GM12872 (cell line): ENCODE results near the gene DRP2.
A peak's percentile ranks its signal among the peaks of the same experiment; 100 is the strongest.

ENCODE experiments used
- TF ChIP-seq, protein P1 (sequence below): IDR thresholded peaks from 3 replicates; pipeline ENCODE4 v1.5.1; 2011; ENCODE audit warnings: low read depth, mild to moderate bottlenecking, low read length, moderate library complexity; ENCODE audit not compliant: insufficient read depth

Gene DRP2

DNA sequence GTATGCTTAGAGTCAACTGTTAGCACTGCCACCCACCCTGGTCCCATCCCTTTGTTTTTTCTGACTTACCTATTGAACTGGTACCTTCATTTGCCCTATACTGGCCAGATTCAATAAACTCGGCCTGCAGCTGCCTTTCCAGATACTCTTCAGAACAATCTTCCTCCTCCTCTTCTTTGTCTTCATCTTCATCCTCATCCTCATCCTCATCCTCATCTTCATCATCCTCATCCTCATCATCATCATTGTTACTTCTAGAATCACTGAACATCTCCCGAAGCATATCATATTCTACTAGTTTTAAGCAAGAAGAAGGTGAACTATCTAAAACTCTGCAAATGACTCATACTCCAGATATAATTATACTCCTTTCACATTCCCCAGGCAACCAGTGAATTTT, 56.7 kb downstream of the DRP2 start:
- TF ChIP-seq, protein P1, sequence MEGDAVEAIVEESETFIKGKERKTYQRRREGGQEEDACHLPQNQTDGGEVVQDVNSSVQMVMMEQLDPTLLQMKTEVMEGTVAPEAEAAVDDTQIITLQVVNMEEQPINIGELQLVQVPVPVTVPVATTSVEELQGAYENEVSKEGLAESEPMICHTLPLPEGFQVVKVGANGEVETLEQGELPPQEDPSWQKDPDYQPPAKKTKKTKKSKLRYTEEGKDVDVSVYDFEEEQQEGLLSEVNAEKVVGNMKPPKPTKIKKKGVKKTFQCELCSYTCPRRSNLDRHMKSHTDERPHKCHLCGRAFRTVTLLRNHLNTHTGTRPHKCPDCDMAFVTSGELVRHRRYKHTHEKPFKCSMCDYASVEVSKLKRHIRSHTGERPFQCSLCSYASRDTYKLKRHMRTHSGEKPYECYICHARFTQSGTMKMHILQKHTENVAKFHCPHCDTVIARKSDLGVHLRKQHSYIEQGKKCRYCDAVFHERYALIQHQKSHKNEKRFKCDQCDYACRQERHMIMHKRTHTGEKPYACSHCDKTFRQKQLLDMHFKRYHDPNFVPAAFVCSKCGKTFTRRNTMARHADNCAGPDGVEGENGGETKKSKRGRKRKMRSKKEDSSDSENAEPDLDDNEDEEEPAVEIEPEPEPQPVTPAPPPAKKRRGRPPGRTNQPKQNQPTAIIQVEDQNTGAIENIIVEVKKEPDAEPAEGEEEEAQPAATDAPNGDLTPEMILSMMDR, result no peak

DNA sequence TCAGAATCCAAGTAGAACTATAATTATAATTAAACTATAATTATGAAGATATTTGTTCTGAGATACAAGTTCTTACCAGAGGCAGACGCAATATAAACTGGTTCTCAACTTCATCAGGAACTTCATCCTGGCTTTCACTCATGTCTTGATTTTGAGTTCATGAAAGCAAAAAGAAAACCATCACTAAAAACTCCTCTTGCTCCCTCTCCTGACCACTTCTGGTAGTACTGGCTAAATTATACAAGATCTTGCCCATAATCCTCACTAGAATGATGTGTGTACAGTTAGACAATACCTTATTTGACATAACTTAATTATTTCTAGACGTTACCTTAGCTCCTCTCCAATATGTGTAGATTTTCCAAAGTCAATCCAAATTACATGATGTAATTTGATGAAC, 67.8 kb downstream of the DRP2 start:
- TF ChIP-seq, protein P1, result peak; percentile 47; the same call in 2 of the 3 replicates

DNA sequence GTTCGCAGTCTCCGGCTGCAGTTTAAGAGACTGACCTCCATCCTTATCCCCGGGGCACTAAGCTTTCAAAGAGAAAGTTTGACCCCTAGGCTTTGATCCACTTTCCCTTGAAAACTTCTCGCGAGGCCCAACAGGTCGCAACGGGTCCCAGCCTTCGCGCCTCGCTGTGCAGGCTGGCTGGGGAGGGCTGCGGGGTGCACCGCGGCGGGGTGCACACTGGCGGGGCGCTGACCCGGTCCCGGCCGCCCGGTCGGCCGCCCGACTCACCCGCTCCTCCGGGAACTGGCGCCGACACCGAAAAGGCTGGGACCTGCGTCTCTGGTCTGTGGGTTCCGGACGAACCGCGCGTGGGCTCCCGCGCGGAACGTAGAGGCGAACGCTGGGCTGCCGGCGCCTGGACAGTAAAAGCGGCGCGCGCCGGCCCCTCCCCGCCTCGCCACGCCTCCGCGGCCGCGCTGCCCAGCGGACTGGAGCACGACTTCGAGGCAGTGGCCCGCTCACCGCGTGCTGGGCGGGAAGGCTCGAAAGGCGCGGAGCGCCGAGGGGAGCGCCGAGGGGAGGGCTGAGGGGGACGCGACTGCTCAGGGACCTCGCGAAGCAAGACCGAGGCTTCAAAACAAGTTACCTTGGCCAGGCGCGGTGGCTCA, 71.5 kb downstream of the DRP2 start, which contains the start of gene TAF7L:
Gene TAF7L, minus strand, starts transcription at position 378 of the 647 bp plus-strand sequence. CDS start 3,791 bp downstream, outside the sequence.
- TF ChIP-seq, protein P1, result no peak

DNA sequence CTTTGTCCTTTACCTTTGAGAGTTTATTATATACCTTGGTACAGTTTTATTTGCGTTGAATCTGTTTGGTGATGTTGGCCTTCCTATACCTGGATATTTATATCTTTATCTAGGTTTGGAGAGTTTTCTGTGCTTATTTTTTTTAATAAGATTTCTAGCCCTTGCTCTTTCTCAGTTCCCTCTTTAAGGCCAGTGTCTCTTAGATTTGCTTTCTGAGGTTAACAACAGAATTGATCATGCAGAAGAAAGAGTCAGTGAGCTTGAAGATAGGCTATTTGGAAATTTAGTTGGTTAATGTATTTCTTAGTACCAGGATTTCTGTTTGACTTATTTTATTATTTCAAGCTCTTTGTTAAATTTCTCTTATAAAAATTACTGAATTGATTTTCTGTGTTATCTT, 84.2 kb downstream of the DRP2 start:
- TF ChIP-seq, protein P1, result no peak
